Stimulated activated naive CD4-positive, alpha-beta T cell (primary cell): ENCODE measurements around the gene HES6.

Source experiments
- DNase-seq, 6 experiments: peaks; one replicate each; lab custom pipeline; 2025; lab: John Stamatoyannopoulos, UW

HES6 gene

GRCh38 chr2:238235331-238235732 lies 4.5 kb downstream of the HES6 start:
- no peak for DNase-seq

GRCh38 chr2:238233625-238234024 lies 6.2 kb downstream of the HES6 start:
- DNase-seq, result no peak

- no peak for DNase-seq
These were observed 8.0 kb downstream of the HES6 start for GRCh38 chr2:238231809-238232208.

DNA sequence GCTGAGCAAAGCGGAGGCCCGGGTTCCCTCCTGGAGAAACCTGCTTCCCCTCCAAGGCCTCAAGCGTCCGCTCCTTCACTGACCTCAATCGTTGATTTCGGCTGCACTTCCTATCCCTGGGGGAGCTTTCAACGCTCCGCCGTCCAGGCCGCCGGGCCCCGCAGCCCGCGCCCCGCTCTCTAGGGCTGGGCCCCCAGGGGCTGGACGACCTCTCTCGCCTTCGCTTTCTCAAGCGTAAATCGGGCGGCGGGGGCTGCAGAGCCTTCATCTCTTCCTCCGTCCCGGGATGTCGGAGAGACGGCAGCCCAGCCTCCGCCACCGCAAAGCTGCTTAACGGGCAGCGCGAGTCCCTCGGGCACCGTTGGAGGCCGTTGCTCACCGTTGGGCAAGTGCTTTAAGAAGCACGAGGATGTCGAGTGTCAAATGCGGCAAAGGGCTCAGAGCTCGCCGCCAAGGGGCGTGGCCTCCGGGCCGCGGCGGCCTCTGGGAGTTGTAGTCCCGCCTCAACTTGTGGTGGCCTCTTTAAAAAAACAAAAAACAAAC lies 8.5 kb downstream of the HES6 start:
- peak; percentile 48 to 78 (median 68) for DNase-seq

DNA sequence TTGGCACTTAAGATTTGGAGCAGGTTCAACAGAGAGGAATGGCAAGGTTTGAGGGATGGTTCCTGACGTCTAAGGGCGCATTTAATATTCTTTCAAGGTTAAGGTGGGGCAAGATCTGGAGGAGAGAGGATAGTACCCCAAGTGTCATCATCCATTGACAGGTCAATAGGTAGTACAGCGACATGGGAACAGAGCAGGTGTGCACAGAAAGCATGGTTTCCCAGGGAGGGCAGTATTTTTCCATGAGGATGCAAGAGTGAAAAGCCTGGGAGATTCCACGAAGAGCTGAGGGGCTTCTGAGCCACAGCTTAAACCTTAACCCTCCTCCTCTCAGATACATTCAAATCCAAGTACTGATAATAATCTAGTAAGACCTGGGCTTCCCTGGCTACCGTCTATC lies 9.1 kb downstream of the HES6 start:
- no peak for DNase-seq

DNA sequence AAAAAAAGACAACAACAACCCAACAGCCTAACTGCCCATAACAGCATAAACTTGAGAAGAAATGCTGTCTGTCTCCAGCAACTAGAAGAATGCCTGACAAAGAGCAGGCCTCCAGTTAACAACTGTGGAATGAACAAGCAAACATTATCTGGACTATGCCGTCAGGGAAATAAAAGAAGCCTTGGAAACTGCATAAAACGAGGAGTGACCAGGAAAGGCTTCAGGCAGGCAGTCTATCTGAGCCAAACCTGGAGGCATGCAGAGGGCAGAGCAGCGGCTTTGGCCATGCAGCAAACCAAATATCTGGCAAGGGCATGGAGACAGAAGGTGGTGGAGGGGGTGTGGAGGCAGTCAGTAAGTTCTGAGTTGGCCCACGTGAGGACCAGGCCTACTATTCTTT lies 11.1 kb downstream of the HES6 start:
- DNase-seq, result no peak

DNA sequence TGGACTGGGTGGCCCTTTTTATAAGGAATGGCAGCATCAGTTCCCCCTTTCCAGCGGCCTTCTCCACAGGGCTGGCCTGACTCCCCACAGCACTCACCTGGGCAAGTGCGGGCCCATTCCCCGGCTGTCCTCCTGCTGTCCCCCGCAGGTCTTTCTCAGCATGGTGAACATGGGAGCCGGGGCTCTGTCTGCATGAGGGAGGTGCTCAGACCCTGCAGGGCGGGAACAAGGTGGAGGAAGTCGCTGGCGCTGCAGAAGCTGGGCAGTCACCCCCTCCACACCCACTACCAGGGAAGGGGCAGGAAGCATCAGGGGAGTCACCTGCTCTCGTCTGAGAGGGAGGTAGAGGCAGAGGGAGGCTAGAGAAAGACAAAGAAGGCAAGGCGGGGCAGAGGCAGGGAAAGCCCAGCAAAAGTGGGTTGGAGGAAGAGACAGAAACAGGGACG lies 12.2 kb downstream of the HES6 start:
- DNase-seq, result no peak

GRCh38 chr2:238226698-238227586 lies 12.9 kb downstream of the HES6 start:
- no peak for DNase-seq

DNA sequence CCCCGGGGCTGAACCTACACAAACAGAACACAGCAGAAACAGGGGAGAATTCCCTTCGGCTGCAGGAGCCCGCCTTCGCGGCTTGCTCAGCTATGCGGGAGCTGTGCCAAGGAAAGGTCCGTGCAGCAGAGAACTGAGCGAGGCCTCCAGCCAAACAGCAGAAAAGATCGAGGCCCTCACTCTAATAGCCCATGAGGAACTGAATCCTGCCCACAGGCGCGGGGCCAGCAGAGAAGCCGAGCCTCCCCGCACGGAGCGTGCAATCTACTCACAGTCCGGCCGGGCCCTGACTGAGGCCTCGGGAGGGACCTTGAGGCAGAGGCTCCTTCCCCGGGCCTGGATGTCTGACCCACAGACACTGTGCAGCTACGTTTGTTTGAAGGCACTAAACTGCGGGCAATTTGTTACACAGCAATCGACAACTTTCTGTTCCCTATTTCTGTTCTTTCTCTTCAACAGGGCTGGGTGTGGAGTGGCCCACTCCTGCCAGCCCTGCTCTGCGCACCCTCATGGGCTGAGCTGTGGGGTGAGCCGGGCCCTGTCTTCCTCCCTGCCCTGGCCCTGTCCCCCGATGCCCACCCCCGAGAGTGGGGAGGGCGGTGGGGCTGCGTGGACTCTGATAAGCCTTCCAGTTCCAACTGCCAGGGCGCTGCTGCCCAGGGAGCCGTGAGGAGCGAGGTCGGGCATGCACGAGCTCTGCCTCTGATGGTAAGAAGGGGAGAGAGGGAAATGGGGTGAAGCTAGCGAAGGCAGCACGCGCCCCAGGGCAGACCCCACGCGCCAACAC lies 13.7 kb downstream of the HES6 start:
- DNase-seq, result no peak

DNA sequence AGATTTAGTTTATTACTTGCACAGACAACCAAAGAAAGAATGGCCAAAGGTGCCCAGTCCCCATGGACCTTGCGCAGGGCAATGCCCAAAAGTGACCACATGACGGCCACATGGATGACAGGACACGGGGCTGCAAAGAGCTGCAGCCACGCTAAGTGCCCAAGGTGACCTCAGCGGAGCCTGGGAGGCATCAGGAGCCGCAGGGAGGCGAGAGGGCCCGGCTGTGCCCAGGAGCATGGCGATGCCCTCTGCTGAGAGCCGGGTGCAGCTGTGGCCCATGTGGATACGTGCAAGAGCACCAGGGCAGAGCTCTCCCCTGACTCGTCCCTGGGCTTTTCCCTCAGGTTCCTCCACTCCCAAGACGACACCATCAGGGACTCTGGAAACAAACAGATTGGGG lies 14.7 kb downstream of the HES6 start:
- no peak for DNase-seq

DNA sequence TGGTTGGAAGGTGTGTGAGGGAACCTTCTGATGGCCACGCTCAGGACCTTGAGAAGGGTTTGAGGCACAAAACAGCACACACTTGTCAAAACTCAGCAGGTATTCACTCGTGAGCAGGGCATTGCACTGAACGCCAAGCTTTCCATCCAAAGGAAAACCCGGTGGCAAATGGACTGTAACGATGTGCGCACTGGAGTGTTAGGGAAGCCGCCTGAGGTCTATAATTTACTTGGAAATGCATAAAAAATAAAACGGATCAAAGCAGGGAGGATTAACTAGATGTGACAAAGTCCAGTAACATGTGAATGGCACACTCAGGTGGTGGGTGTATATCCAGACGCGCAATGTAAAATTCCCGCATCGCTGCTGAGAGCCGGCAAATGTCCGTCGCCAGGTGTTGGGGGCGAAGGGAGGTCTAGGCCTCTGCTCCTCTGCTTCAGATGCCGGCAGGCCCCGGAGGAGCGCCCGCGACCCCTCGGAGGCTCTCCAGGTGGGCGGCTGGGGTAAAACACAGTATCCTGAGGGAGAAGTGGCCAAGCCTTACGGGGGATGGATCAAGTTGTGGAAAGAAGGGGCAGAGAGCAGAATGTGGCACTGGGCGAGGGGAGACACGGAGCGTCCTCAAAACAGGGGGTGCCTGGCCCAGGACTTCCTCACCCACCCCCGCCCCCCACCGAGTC lies 15.3 kb downstream of the HES6 start:
- no peak for DNase-seq

- DNase-seq, result no peak
These were observed 18.8 kb downstream of the HES6 start for GRCh38 chr2:238220892-238221521.

DNA sequence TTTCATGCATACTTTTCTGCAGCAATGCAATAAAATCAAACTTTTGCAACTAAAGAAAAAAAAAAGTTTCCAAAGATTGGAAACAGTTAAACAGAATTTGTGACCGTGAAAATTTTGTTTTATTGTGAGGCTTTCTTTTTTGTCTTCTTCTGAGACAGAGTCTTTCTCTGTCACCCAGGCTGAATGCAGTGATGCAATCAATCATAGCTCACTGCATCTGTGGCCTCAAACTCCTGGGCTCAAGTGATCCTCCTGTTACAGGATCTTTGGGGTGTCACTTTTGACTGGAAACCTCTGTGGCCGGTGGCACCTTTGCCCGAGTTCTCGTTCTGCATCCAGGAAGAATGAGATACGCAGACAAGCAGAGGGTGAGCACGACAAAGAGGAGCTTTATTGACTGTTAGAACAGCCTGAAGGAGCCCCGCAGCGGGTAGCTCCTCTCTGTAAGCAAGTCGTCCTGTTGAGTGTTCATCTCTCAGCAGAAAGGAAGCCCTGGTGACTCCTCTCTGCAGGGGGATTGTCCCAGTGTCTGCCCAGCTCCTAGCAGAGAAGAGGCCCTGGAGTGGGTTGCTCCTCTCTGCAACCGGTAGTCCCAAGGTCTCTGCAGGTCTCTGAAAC lies 19.5 kb downstream of the HES6 start:
- DNase-seq, result no peak

DNA sequence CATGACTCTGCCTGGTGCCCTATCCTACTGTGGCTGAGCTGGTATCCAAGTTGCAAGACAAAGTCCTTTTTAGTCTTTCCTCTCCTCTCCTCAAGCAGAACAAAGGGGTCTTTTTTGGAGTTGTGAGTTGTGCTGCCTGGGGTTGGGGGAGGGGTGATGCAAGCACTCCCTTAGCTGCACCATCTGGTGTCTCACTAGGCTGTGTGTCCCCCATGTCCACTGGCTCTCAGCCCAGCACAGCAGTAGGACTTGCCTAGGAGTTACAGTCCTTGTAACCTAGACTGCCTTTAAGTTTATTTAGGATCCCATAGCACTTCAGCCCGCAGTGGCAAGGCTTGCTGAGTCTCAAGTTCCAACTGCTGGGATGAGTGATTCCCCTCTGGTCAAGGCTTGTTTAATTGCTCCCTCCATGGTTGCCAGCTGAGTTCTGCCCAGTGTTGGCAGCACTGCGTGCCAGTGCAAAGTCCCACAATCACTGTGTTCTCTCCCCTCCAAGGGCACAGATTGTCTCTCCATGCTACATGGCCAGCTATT lies 23.1 kb downstream of the HES6 start:
- DNase-seq, result no peak

GRCh38 chr2:238207006-238207405 lies 32.8 kb downstream of the HES6 start:
- no peak for DNase-seq

- DNase-seq, result no peak
These were observed 35.7 kb downstream of the HES6 start for GRCh38 chr2:238203973-238204683.

DNA sequence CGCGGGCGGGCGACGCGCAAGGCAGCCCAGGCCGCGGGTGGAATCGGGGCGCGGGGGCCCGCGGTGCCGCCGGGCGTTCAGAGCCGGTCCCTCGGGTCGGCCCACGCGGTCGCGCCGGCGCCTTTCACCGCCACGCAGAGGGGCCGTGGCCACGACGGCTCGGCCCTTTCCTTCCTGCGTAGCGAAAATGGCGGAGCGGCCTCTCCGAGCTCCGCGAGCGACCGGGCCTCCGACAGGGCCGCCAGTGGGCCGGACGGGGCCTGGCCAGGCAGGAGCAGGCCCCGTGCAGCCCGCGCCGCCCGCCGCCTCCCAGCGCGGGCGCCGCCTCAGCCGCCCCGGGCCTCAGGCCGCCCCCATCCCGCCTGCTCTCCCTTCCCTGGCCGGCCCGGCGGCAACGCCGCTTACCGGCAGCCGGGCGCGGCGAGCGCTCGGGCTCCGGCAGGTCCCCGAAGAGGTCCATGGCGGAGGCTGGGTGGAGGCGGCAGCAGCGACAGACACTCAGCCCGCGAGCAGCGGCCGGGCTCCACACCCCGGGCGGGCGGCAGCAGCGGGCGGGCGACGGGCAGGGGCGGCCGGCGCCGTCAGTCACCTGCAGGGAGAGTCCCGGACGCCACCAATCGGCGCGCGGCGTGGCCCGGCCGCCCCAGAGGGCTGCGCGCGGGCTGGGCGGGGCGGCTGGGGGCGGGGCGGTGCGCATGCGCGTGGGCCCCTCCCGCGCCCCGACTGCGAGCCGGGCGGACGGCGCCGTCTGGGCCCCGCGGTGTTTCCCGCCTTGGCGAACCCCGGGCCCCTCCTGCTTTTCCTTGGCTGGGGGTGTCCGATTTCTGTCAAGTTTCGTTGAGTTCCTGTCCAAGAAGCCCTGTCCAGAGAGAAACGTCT lies 36.5 kb downstream of the HES6 start, which contains the start of gene ILKAP:
Gene ILKAP (minus strand): TSS at position 602 of the 879 bp plus-strand sequence. CDS start 142 bp downstream, at position 460.
- peak; percentile 78 to 91 (median 86) for DNase-seq

- no peak for DNase-seq
These were observed 37.3 kb downstream of the HES6 start for GRCh38 chr2:238202326-238203093.
